Smooth muscle cell (in vitro differentiated cells): Measurements from ENCODE around the gene NFE2L1. TPM values are rescaled to one million over a fixed set of nuclear protein-coding genes. Genes with fewer than 3 reads are reported as not detected.

Experiments used
- DNase-seq: peaks from one replicate; lab custom pipeline; 2025; ENCODE audit not compliant: unreplicated experiment; lab: John Stamatoyannopoulos, UW
- H2AFZ ChIP-seq: fragments of 200-600 bp; sonication (generic); 2 replicates; pipeline ENCODE4 v1.6.0; 2016; ENCODE audit warnings: antibody characterized with exemption, low read depth, mild to moderate bottlenecking
- H3F3A ChIP-seq: fragments of 200-600 bp; sonication (generic); 2 replicates; pipeline ENCODE4 v1.6.0; 2017; ENCODE audit warnings: antibody characterized with exemption, low read depth
- H3K27ac ChIP-seq: fragments of 200-600 bp; sonication (generic); 2 replicates; pipeline ENCODE4 v1.5.1; 2016; ENCODE audit warnings: low read depth, mild to moderate bottlenecking
- H3K27me3 ChIP-seq: fragments of 200-600 bp; sonication (generic); 2 replicates; pipeline ENCODE4 v1.6.1; 2016; ENCODE audit warnings: low read depth, mild to moderate bottlenecking
- H3K36me3 ChIP-seq: fragments of 200-600 bp; sonication (generic); 2 replicates; pipeline ENCODE4 v1.5.1; 2016; ENCODE audit warnings: low read depth
- H3K4me1 ChIP-seq: fragments of 200-600 bp; sonication (generic); 2 replicates; pipeline ENCODE4 v1.5.1; 2016; ENCODE audit warnings: low read depth
- H3K4me2 ChIP-seq: fragments of 200-600 bp; sonication (generic); 2 replicates; pipeline ENCODE4 v1.6.0; 2016; ENCODE audit warnings: mild to moderate bottlenecking
- H3K4me3 ChIP-seq: fragments of 200-600 bp; sonication (generic); 2 replicates; pipeline ENCODE4 v1.5.1; 2016; ENCODE audit warnings: mild to moderate bottlenecking
- H3K79me2 ChIP-seq: fragments of 200-600 bp; sonication (generic); 2 replicates; pipeline ENCODE4 v1.6.0; 2016; ENCODE audit warnings: low read depth, mild to moderate bottlenecking
- H3K9ac ChIP-seq: fragments of 200-600 bp; sonication (generic); 2 replicates; pipeline ENCODE4 v1.6.0; 2016; ENCODE audit warnings: low read depth
- H3K9me3 ChIP-seq: fragments of 200-600 bp; sonication (generic); replicated peaks from 2 replicates; pipeline ENCODE4 v1.5.1; 2016; ENCODE audit warnings: low read depth
- H4K20me1 ChIP-seq: fragments of 200-600 bp; sonication (generic); 2 replicates; pipeline ENCODE4 v1.6.0; 2016; ENCODE audit warnings: low read depth
- CTCF ChIP-seq: fragments of 200-600 bp; sonication (generic); IDR thresholded peaks from 2 replicates; pipeline ENCODE4 v1.5.1; 2017; ENCODE audit warnings: borderline replicate concordance, mild to moderate bottlenecking, antibody characterized with exemption; ENCODE audit not compliant: insufficient read depth, poor library complexity, severe bottlenecking
- WGBS: methylation state at CpG from one replicate; pipeline ENCODE4 v1.1.7; 2016; ENCODE audit warnings: low lambda C conversion rate; 5-methylcytosine and 5-hydroxymethylcytosine counted together
- microRNA counts: library from miRNA; unstranded; fragments of <30 nt; microRNA quantifications from one replicate; lab custom pipeline; 2016
- microRNA-seq: library from miRNA; unstranded; fragments of <30 nt; microRNA quantifications from one replicate; pipeline ENCODE4, GENCODE V29; 2016; ENCODE audit warnings: borderline number of aligned reads
- polyA plus RNA-seq: library from polyadenylated mRNA; unstranded; fragments of >200 nt; fragmentation: Nextera tagmentation; extraction: Ambion mirVana; gene quantifications from 2 replicates; pipeline ENCODE4 v1.2.1, GENCODE V29; 2016
- small RNA-seq: library from RNA; depleted of rRNA; stranded (forward); fragments of <200 nt; gene quantifications from one replicate; pipeline ENCODE3, GENCODE V24; 2014
- total RNA-seq: library from RNA; depleted of rRNA; stranded (reverse); fragments of >200 nt; gene quantifications from 2 replicates; pipeline ENCODE4 v1.2.3, GENCODE V29; 2014

Gene NFE2L1
- total and polyA plus RNA-seq, 2 experiments from 2014 or later, result 61.0 to 103 TPM

- Histone ChIP-seq H3K9me3 (no peaks in the 10 kb centered on the region), H3K4me2 (no peak overlapping the region), H3K27ac (no peak overlapping the region), H3F3A (peaks cover 4% of the 10 kb centered on the region), H4K20me1 (peaks cover 6% of the 10 kb centered on the region), H2AFZ (no peak overlapping the region), H3K4me3 (no peak overlapping the region), H3K36me3 (no peaks in the 10 kb centered on the region), H3K9ac (no peak overlapping the region), H3K4me1 (peaks cover 8% of the 10 kb centered on the region), H3K27me3 (no peaks in the 10 kb centered on the region), H3K79me2 (peaks cover 45% of the 10 kb centered on the region)
- 92% methylated on average over 9 of the region's 9 CpGs for WGBS
- no peak for TF ChIP-seq CTCF
- no peak for DNase-seq
These were observed 62.6 kb downstream of the NFE2L1 start for GRCh38 chr17:48110761-48111160.

MicroRNAs encoded within 50 kb of the gene (microRNA counts, 767-probe panel; counts per million panel counts)
- microRNA hsa-miR-152 (lab: Ali Mortazavi, UCI), result 7,379 counts per million, percentile 47 among the panel's probes with 10 or more counts

Small RNA genes lying within 50 kb of the gene (microRNA-seq; reads per million reads assigned to microRNA genes)
- 2,320 reads per million, percentile 85 among the genes with 10 or more reads in this experiment for gene MIR152

Small RNA genes lying within 50 kb of the gene (small RNA-seq; reads per million reads assigned to genes)
- not detected for gene AC004477.2
- 177 reads per million, percentile 99 among the genes with 10 or more reads in this experiment for gene MIR152
- gene RNU6-1201P, result 0.08 reads per million

Other genes with a start within 250 kb of the NFE2L1 start
- 3.7 and 9.2 TPM in 2 replicates for gene OSBPL7, start 226.6 kb upstream of the NFE2L1 start, total RNA-seq
- 6.3 and 8.4 TPM in 2 replicates for gene OSBPL7, start 226.6 kb upstream of the NFE2L1 start, polyA plus RNA-seq
- 24.0 and 30.4 TPM in 2 replicates for gene MRPL10, start 216.8 kb upstream of the NFE2L1 start, total RNA-seq
- gene MRPL10, start 216.8 kb upstream of the NFE2L1 start, polyA plus RNA-seq, result 36.6 and 40.4 TPM in 2 replicates
- not detected in 2 replicates for gene LRRC46, start 216.7 kb upstream of the NFE2L1 start, total RNA-seq
- 0.26 and 1.2 TPM in 2 replicates for gene LRRC46, start 216.7 kb upstream of the NFE2L1 start, polyA plus RNA-seq
- gene SCRN2, start 207.1 kb upstream of the NFE2L1 start, total RNA-seq, result 16.0 and 18.6 TPM in 2 replicates
- gene SCRN2, start 207.1 kb upstream of the NFE2L1 start, polyA plus RNA-seq, result 45.0 and 49.4 TPM in 2 replicates
- gene SP6, start 197.2 kb upstream of the NFE2L1 start, total RNA-seq, result 9.3 and 9.8 TPM in 2 replicates
- gene SP6, start 197.2 kb upstream of the NFE2L1 start, polyA plus RNA-seq, result 10.7 and 13.1 TPM in 2 replicates
- gene SP2, start 152.1 kb upstream of the NFE2L1 start, total RNA-seq, result 2.4 and 4.7 TPM in 2 replicates
- gene SP2, start 152.1 kb upstream of the NFE2L1 start, polyA plus RNA-seq, result 9.0 and 9.4 TPM in 2 replicates
- 7.6 and 9.3 TPM in 2 replicates for gene PNPO, start 106.8 kb upstream of the NFE2L1 start, total RNA-seq
- gene PNPO, start 106.8 kb upstream of the NFE2L1 start, polyA plus RNA-seq, result 5.2 and 8.0 TPM in 2 replicates
- gene PRR15L, start 90.5 kb upstream of the NFE2L1 start, total RNA-seq, result not detected in 2 replicates
- 0.15 TPM in 1 of 2 replicates, not detected in the other for gene PRR15L, start 90.5 kb upstream of the NFE2L1 start, polyA plus RNA-seq
- 79.6 and 85.6 TPM in 2 replicates for gene CDK5RAP3, start 77.2 kb upstream of the NFE2L1 start, total RNA-seq
- 119 and 121 TPM in 2 replicates for gene CDK5RAP3, start 77.2 kb upstream of the NFE2L1 start, polyA plus RNA-seq
- 70.6 and 91.8 TPM in 2 replicates for gene COPZ2, start 10.6 kb upstream of the NFE2L1 start, total RNA-seq
- gene COPZ2, start 10.6 kb upstream of the NFE2L1 start, polyA plus RNA-seq, result 193 and 257 TPM in 2 replicates
- 63.4 and 72.7 TPM in 2 replicates for gene CBX1, start 53.1 kb downstream of the NFE2L1 start, total RNA-seq
- 32.7 and 35.6 TPM in 2 replicates for gene CBX1, start 53.1 kb downstream of the NFE2L1 start, polyA plus RNA-seq
- gene SNX11, start 59.4 kb downstream of the NFE2L1 start, total RNA-seq, result 9.9 and 15.3 TPM in 2 replicates
- gene SNX11, start 59.4 kb downstream of the NFE2L1 start, polyA plus RNA-seq, result 22.7 and 22.9 TPM in 2 replicates